HL-60 (cell line): ENCODE results near the gene PRDM16.

Source experiments
- DNase-seq, 2 experiments: peaks; one replicate each; pipeline ENCODE4 v3.0.0-alpha.2; 2010 to 2020; ENCODE audit warnings: low read depth in 1 of 2, low spot score in 1 of 2
- H3K27ac ChIP-seq: fragments of 250-450 bp; sonication (Bioruptor Pico); replicated peaks from 2 replicates; pipeline ENCODE4 v1.5.1; 2020; ENCODE audit warnings: mild to moderate bottlenecking, moderate library complexity
- H3K27me3 ChIP-seq: fragments of 250-450 bp; sonication (Bioruptor Pico); 2 replicates; pipeline ENCODE4 v1.5.1; 2021; ENCODE audit warnings: mild to moderate bottlenecking, moderate library complexity; ENCODE audit not compliant: insufficient read depth, poor library complexity, severe bottlenecking
- H3K4me3 ChIP-seq: replicated peaks from 2 replicates; pipeline ENCODE4 v1.5.1; 2011; ENCODE audit warnings: mild to moderate bottlenecking, control low read depth, low read length; ENCODE audit not compliant: insufficient read depth
- CTCF ChIP-seq: IDR thresholded peaks from one replicate; pipeline ENCODE4 v1.5.1; 2011; ENCODE audit warnings: low read length, control low read depth, inconsistent platforms; ENCODE audit not compliant: insufficient read depth
- GABPA ChIP-seq: IDR thresholded peaks from 2 replicates; pipeline ENCODE4 v1.6.1; 2012; ENCODE audit warnings: low read depth
- POLR2AphosphoS5 ChIP-seq: IDR thresholded peaks from 2 replicates; pipeline ENCODE4 v1.6.1; 2012; ENCODE audit warnings: low read depth
- REST ChIP-seq: IDR thresholded peaks from 2 replicates; pipeline ENCODE4 v1.6.1; 2012; ENCODE audit warnings: low read depth; ENCODE audit not compliant: insufficient replicate concordance
- SPI1 ChIP-seq: IDR thresholded peaks from 2 replicates; pipeline ENCODE4 v1.6.1; 2012; ENCODE audit warnings: low read depth, mild to moderate bottlenecking, borderline replicate concordance

Gene PRDM16

GRCh38 chr1:3278416-3279181 lies 209.6 kb downstream of the PRDM16 start:
- DNase-seq: no peak
- Histone ChIP-seq H3K27me3 (no peaks in the 10 kb centered on the region), H3K27ac (no peak overlapping the region), H3K4me3 (no peak overlapping the region)
- TF ChIP-seq CTCF: no peak
- TF ChIP-seq GABPA: no peak
- TF ChIP-seq REST: no peak
- no peak for TF ChIP-seq POLR2AphosphoS5
- TF ChIP-seq SPI1: no peak

- Histone ChIP-seq H3K27me3 (no peaks in the 10 kb centered on the region), H3K27ac (no peak overlapping the region), H3K4me3 (no peak overlapping the region)
- TF ChIP-seq POLR2AphosphoS5 (no peak), REST (no peak), GABPA (no peak), SPI1 (no peak), CTCF (no peak)
- no peak for DNase-seq
These were observed 210.1 kb downstream of the PRDM16 start for GRCh38 chr1:3279182-3279470.

GRCh38 chr1:3281735-3282134 lies 212.7 kb downstream of the PRDM16 start:
- H3K27ac ChIP-seq: no peak overlapping the region
- no peaks in the 10 kb centered on the region for H3K27me3 ChIP-seq
- TF ChIP-seq POLR2AphosphoS5 (no peak), CTCF (no peak), REST (no peak), GABPA (no peak)
- DNase-seq: no peak
- H3K4me3 ChIP-seq: no peak overlapping the region
